Hematopoietic multipotent progenitor cell treated with erythropoietin and hydrocortisone succinate and interleukin-3 and kit ligand, for 4 days (in vitro differentiated cells): ENCODE measurements around the gene ST8SIA6.
"Not testable (repeated sequence)": the region's sequence is repeated elsewhere in the genome, so short reads cannot be mapped to it uniquely, and the experiment has no call there.

Source experiments
- DNase-seq: peaks from one replicate; pipeline ENCODE4 v3.0.0-alpha.2; 2015

Gene ST8SIA6

GRCh38 chr10:17340144-17340829, 114.1 kb downstream of the ST8SIA6 start:
- no peak for DNase-seq

GRCh38 chr10:17335065-17335464, 119.3 kb downstream of the ST8SIA6 start:
- DNase-seq, result no peak

GRCh38 chr10:17330501-17330900, 123.9 kb downstream of the ST8SIA6 start:
- DNase-seq, result no peak

- DNase-seq, result no peak
Measured at GRCh38 chr10:17326377-17326776, 128.0 kb downstream of the ST8SIA6 start.

GRCh38 chr10:17321957-17322356, 132.4 kb downstream of the ST8SIA6 start:
- not testable (repeated sequence) for DNase-seq

GRCh38 chr10:17316488-17317170, 137.8 kb downstream of the ST8SIA6 start:
- DNase-seq, result no peak

- no peak for DNase-seq
Measured at GRCh38 chr10:17309435-17309834, 145.0 kb downstream of the ST8SIA6 start.

GRCh38 chr10:17307123-17307522, 147.3 kb downstream of the ST8SIA6 start:
- no peak for DNase-seq

GRCh38 chr10:17292375-17292774, 162.0 kb downstream of the ST8SIA6 start:
- no peak for DNase-seq

- DNase-seq, result peak; percentile 86
Measured at GRCh38 chr10:17290226-17290625, 164.2 kb downstream of the ST8SIA6 start.

GRCh38 chr10:17289763-17290162, 164.6 kb downstream of the ST8SIA6 start:
- DNase-seq, result no peak

- DNase-seq, result no peak
Measured at GRCh38 chr10:17286562-17287550, 167.5 kb downstream of the ST8SIA6 start.

GRCh38 chr10:17282311-17282710, 172.1 kb downstream of the ST8SIA6 start:
- DNase-seq, result no peak

- no peak for DNase-seq
Measured at GRCh38 chr10:17278607-17279240, 175.7 kb downstream of the ST8SIA6 start.

- no peak for DNase-seq
Measured at GRCh38 chr10:17276756-17277424, 177.5 kb downstream of the ST8SIA6 start.

GRCh38 chr10:17273403-17273802, 181.0 kb downstream of the ST8SIA6 start:
- DNase-seq, result no peak

- DNase-seq, result no peak
Measured at GRCh38 chr10:17272648-17273047, 181.7 kb downstream of the ST8SIA6 start.
